ENCODE data around the gene RMP24.

The RMP24 gene

DNA sequence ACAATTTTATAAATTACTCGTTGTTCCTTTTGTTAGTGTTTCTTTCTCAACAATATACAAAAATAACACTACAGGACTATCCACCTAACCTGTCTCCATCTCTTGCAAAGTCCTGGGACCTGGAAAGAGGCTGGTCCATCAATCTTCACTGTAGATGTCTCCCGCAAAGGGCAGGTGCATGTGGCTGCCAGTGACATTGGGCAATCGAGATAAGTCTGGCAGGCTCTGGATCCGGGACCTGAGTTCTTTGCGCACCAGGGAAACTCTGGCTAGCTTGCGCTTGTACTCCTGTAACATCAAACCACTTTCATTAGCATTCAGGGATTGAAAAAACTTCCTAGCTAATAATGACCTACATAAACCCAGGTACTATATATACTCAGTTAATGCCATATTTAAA lies 20.5 kb downstream of the RMP24 start:
- ChIA-PET CTCF (no interaction called here), POLR2A (ENCODE audit: unreplicated experiment) (interaction anchor here (0.7 kb wide), 1 partner anchor 136 kb away, joined by 7 read pairs; no protein-coding TSS in a partner anchor)
- no peak overlapping the region for H3K27ac ChIP-seq
- H3K4me1 ChIP-seq (replicated peaks; ENCODE audit: insufficient read depth), result no peaks in the 10 kb centered on the region
- H3K9me3 ChIP-seq (ENCODE audit: insufficient read depth, low read depth), result no peaks in the 10 kb centered on the region
- no peaks in the 10 kb centered on the region for H4K20me1 ChIP-seq (ENCODE audit: insufficient read depth)
- H2AFZ ChIP-seq, result no peak overlapping the region
- no peaks in the 10 kb centered on the region for H3K27me3 ChIP-seq (ENCODE audit: insufficient read depth, low read depth)
- no peak for TF ChIP-seq EZH2 (IDR thresholded peaks at IDR 0.05; ENCODE audit: low read depth)
- TF ChIP-seq, protein P1, sequence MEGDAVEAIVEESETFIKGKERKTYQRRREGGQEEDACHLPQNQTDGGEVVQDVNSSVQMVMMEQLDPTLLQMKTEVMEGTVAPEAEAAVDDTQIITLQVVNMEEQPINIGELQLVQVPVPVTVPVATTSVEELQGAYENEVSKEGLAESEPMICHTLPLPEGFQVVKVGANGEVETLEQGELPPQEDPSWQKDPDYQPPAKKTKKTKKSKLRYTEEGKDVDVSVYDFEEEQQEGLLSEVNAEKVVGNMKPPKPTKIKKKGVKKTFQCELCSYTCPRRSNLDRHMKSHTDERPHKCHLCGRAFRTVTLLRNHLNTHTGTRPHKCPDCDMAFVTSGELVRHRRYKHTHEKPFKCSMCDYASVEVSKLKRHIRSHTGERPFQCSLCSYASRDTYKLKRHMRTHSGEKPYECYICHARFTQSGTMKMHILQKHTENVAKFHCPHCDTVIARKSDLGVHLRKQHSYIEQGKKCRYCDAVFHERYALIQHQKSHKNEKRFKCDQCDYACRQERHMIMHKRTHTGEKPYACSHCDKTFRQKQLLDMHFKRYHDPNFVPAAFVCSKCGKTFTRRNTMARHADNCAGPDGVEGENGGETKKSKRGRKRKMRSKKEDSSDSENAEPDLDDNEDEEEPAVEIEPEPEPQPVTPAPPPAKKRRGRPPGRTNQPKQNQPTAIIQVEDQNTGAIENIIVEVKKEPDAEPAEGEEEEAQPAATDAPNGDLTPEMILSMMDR (conservative IDR thresholded peaks at IDR 0.05), result no peak
- no peaks in the 10 kb centered on the region for H3F3A ChIP-seq (ENCODE audit: insufficient read depth, low read depth)
- H3K4me3 ChIP-seq, result no peak overlapping the region
- no peaks in the 10 kb centered on the region for H3K9me2 ChIP-seq (ENCODE audit: insufficient read depth)
- no TSS peak for BruUV-seq (replicated peaks)
- DNase-seq, result no peak
- no peaks in the 10 kb centered on the region for H3K36me3 ChIP-seq (ENCODE audit: low read depth)
- intact Hi-C loops (cut with micrococcal nuclease; ENCODE audit: unreplicated experiment), result no loop called here
- H3K79me2 ChIP-seq (ENCODE audit: low read depth), result no peaks in the 10 kb centered on the region
- no peak overlapping the region for H3K4me2 ChIP-seq

DNA sequence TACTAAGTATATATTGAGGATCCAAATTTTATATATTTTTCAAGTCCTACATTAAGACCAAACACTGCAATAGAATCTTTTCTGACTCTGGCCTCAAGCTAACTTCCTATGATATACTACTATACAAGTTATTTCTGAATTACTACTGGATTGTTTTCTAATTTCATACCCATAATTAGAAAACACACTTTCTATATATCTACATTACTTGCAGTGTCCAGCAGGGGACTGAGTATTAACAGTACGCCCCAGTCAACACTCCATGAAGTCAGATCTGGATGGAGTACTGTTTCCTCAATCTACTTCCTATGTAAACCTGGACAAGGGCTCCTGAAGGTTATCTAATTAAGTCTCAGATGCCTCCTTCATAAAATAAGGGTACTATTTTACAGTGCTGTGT lies 26.5 kb downstream of the RMP24 start:
- Histone ChIP-seq H3F3A (ENCODE audit: insufficient read depth, low read depth) (no peaks in the 10 kb centered on the region), H3K79me2 (ENCODE audit: low read depth) (no peaks in the 10 kb centered on the region), H3K27ac (no peak overlapping the region), H3K4me1 (replicated peaks; ENCODE audit: insufficient read depth) (no peaks in the 10 kb centered on the region), H2AFZ (no peak overlapping the region), H3K4me2 (no peak overlapping the region), H3K27me3 (ENCODE audit: insufficient read depth, low read depth) (no peaks in the 10 kb centered on the region), H3K9me3 (ENCODE audit: insufficient read depth, low read depth) (no peaks in the 10 kb centered on the region), H4K20me1 (ENCODE audit: insufficient read depth) (no peaks in the 10 kb centered on the region), H3K9me2 (ENCODE audit: insufficient read depth) (no peaks in the 10 kb centered on the region), H3K36me3 (ENCODE audit: low read depth) (no peaks in the 10 kb centered on the region), H3K4me3 (no peak overlapping the region)
- no peak for DNase-seq
- intact Hi-C loops (cut with micrococcal nuclease; ENCODE audit: unreplicated experiment), result no loop called here
- ChIA-PET POLR2A (ENCODE audit: unreplicated experiment) (no interaction called here), CTCF (no interaction called here)
- TF ChIP-seq, protein P1 (conservative IDR thresholded peaks at IDR 0.05), result peak; percentile 50; the same call in 1 of the 2 replicates
- TF ChIP-seq EZH2 (IDR thresholded peaks at IDR 0.05; ENCODE audit: low read depth), result no peak
- no TSS peak for BruUV-seq (replicated peaks)

DNA sequence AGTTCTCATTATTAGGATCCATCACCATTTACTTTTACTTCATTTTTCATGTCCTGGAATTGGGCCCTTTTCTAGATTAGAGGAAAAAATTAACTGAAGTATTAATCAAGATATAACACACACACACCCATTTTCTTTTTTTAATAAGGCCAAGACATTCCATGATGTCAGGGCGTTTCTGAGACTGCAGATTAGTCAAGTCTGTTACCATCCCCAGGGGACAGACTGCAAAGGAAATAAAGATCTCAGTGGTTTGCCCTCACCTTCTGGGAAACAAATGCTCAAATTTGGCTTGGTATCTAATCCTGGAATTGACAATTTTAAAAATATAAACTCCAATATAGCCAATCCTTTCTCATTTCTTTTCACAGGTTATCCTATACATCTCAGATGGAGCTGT lies 27.4 kb downstream of the RMP24 start:
- no peaks in the 10 kb centered on the region for H3K36me3 ChIP-seq (ENCODE audit: low read depth)
- H3K27ac ChIP-seq, result no peak overlapping the region
- no peaks in the 10 kb centered on the region for H3K9me3 ChIP-seq (ENCODE audit: insufficient read depth, low read depth)
- H4K20me1 ChIP-seq (ENCODE audit: insufficient read depth), result no peaks in the 10 kb centered on the region
- TF ChIP-seq, protein P1 (conservative IDR thresholded peaks at IDR 0.05), result no peak
- no peak for TF ChIP-seq EZH2 (IDR thresholded peaks at IDR 0.05; ENCODE audit: low read depth)
- no peak overlapping the region for H2AFZ ChIP-seq
- intact Hi-C loops (cut with micrococcal nuclease; ENCODE audit: unreplicated experiment), result no loop called here
- no peak overlapping the region for H3K4me3 ChIP-seq
- H3F3A ChIP-seq (ENCODE audit: insufficient read depth, low read depth), result no peaks in the 10 kb centered on the region
- no peaks in the 10 kb centered on the region for H3K27me3 ChIP-seq (ENCODE audit: insufficient read depth, low read depth)
- ChIA-PET CTCF (no interaction called here), POLR2A (ENCODE audit: unreplicated experiment) (no interaction called here)
- no TSS peak for BruUV-seq (replicated peaks)
- H3K4me2 ChIP-seq, result no peak overlapping the region
- no peak for DNase-seq
- no peaks in the 10 kb centered on the region for H3K4me1 ChIP-seq (replicated peaks; ENCODE audit: insufficient read depth)
- no peaks in the 10 kb centered on the region for H3K79me2 ChIP-seq (ENCODE audit: low read depth)
- no peaks in the 10 kb centered on the region for H3K9me2 ChIP-seq (ENCODE audit: insufficient read depth)

Data from PC-9 (cell line).